Spleen (tissue), 7 donors: Measurements from ENCODE around the gene PERM1.

Source experiments
- CTCF ChIP-seq, 11 experiments: fragments of 200-600 bp in 7 of 11; fragments of 450-650 bp in 4 of 11; sonication (generic) in 4 of 11; IDR thresholded peaks in 8 of 11; conservative IDR thresholded peaks in 3 of 11; 1 replicate in 7 of 11; 2 replicates in 4 of 11; pipeline versions ENCODE4 v1.4.0 to v1.8.0; 2016 to 2021; ENCODE audit warnings: antibody characterized with exemption in 11 of 11, inconsistent platforms in 4 of 11, mild to moderate bottlenecking in 1 of 11
- POLR2A ChIP-seq, 3 donors: fragments of 450-650 bp; IDR thresholded peaks; one replicate each; pipeline ENCODE4 v1.5.1; 2017; ENCODE audit warnings: antibody characterized with exemption in 3 of 3, mild to moderate bottlenecking in 1 of 3
- POLR2AphosphoS5 ChIP-seq, 3 donors: sonication (generic); formaldehyde crosslinking; IDR thresholded peaks; one replicate each; pipeline ENCODE4 v1.5.1; 2017; ENCODE audit warnings: antibody characterized with exemption in 3 of 3
- donor health status: DM: no; HTN: no; CAD: no; lungs with moderate emphysema.
- donor health status: DM: no; HTN: no; CAD: no.
- donor health status: DM: no; HTN: no; CAD: no.

- TF ChIP-seq CTCF (IDR thresholded peaks at IDR 0.05 in 8 of 11, conservative IDR thresholded peaks at IDR 0.05 in 3 of 11) (no peak), POLR2AphosphoS5 (IDR thresholded peaks at IDR 0.05) (no peak), POLR2A (IDR thresholded peaks at IDR 0.05) (no peak)
Observed at GRCh38 chr1:929712-930632, 51.9 kb downstream of the PERM1 start.
